Nephron (organoid): Measurements from ENCODE around the gene TAX1BP1.
"Not testable (repeated sequence)": the region's sequence is repeated elsewhere in the genome, so short reads cannot be mapped to it uniquely, and the experiment has no call there.

Experiments
- H3K27ac Mint-ChIP-seq, 3 experiments: 2 replicates each; pipeline ENCODE4 v1.8.0; 2020; ENCODE audit warnings: mixed read lengths in 3 of 3, mild to moderate bottlenecking in 2 of 3, moderate library complexity in 1 of 3
- H3K27me3 Mint-ChIP-seq: 2 replicates; pipeline ENCODE4 v1.8.0; 2021; ENCODE audit warnings: low read depth, mild to moderate bottlenecking, moderate library complexity, mixed read lengths
- H3K36me3 Mint-ChIP-seq: 2 replicates; pipeline ENCODE4 v1.8.0; 2020; ENCODE audit warnings: low read depth, mixed read lengths
- H3K4me1 Mint-ChIP-seq: 2 replicates; pipeline ENCODE4 v1.8.0; 2020; ENCODE audit warnings: mixed read lengths
- H3K4me3 Mint-ChIP-seq, 3 experiments: 2 replicates each; pipeline ENCODE4 v1.8.0; 2020; ENCODE audit warnings: mild to moderate bottlenecking in 3 of 3, mixed read lengths in 3 of 3, moderate library complexity in 2 of 3
- H3K9me3 Mint-ChIP-seq: 2 replicates; pipeline ENCODE4 v1.8.0; 2020; ENCODE audit warnings: mixed read lengths
- CTCF ChIP-seq, 3 experiments: fragments of 200-600 bp; sonication (generic); IDR thresholded peaks; one replicate each; pipeline ENCODE4 v1.5.0; 2021; ENCODE audit warnings: antibody characterized with exemption in 3 of 3; ENCODE audit not compliant: unreplicated experiment in 3 of 3

Gene TAX1BP1

GRCh38 chr7:27850531-27850930 lies 110.6 kb downstream of the TAX1BP1 start:
- peaks cover 3% of the 10 kb centered on the region for H3K27me3 Mint-ChIP-seq
- no peak for TF ChIP-seq CTCF (IDR thresholded peaks at IDR 0.05; ENCODE audit: unreplicated experiment in 3 of 3)
- H3K27ac Mint-ChIP-seq = no peak overlapping the region
- no peaks in the 10 kb centered on the region for H3K4me1 Mint-ChIP-seq
- no peak overlapping the region for H3K4me3 Mint-ChIP-seq
- peaks cover 8% of the 10 kb centered on the region for H3K36me3 Mint-ChIP-seq
- peaks cover 7% of the 10 kb centered on the region for H3K9me3 Mint-ChIP-seq

GRCh38 chr7:27856703-27857485 lies 116.9 kb downstream of the TAX1BP1 start:
- H3K36me3 Mint-ChIP-seq = peaks cover 20% of the 10 kb centered on the region
- not testable (repeated sequence) for H3K27ac Mint-ChIP-seq, H3K4me3 Mint-ChIP-seq, H3K4me1 Mint-ChIP-seq, H3K27me3 Mint-ChIP-seq
- H3K9me3 Mint-ChIP-seq = peaks cover 26% of the 10 kb centered on the region

- H3K27ac Mint-ChIP-seq = no peak overlapping the region
- no peaks in the 10 kb centered on the region for H3K4me1 Mint-ChIP-seq
- H3K27me3 Mint-ChIP-seq = peaks cover 3% of the 10 kb centered on the region
- no peak for TF ChIP-seq CTCF (IDR thresholded peaks at IDR 0.05; ENCODE audit: unreplicated experiment in 3 of 3)
- peaks cover 17% of the 10 kb centered on the region for H3K9me3 Mint-ChIP-seq
- peaks cover 10% of the 10 kb centered on the region for H3K36me3 Mint-ChIP-seq
- H3K4me3 Mint-ChIP-seq = no peak overlapping the region
Observed at GRCh38 chr7:27860800-27861199, 120.8 kb downstream of the TAX1BP1 start.

GRCh38 chr7:27861747-27862146 lies 121.8 kb downstream of the TAX1BP1 start:
- peaks cover 13% of the 10 kb centered on the region for H3K9me3 Mint-ChIP-seq
- peaks cover 3% of the 10 kb centered on the region for H3K27me3 Mint-ChIP-seq
- no peak overlapping the region for H3K4me3 Mint-ChIP-seq
- no peak for TF ChIP-seq CTCF (IDR thresholded peaks at IDR 0.05; ENCODE audit: unreplicated experiment in 3 of 3)
- H3K27ac Mint-ChIP-seq = no peak overlapping the region
- H3K36me3 Mint-ChIP-seq = peaks cover 7% of the 10 kb centered on the region
- H3K4me1 Mint-ChIP-seq = no peaks in the 10 kb centered on the region

GRCh38 chr7:27863880-27864279 lies 123.9 kb downstream of the TAX1BP1 start:
- H3K4me1 Mint-ChIP-seq = no peaks in the 10 kb centered on the region
- no peak overlapping the region for H3K4me3 Mint-ChIP-seq
- TF ChIP-seq CTCF (IDR thresholded peaks at IDR 0.05; ENCODE audit: unreplicated experiment in 3 of 3) = no peak
- no peaks in the 10 kb centered on the region for H3K36me3 Mint-ChIP-seq
- no peak overlapping the region for H3K27ac Mint-ChIP-seq
- peaks cover 3% of the 10 kb centered on the region for H3K27me3 Mint-ChIP-seq
- peaks cover 2% of the 10 kb centered on the region for H3K9me3 Mint-ChIP-seq

GRCh38 chr7:27866256-27866655 lies 126.3 kb downstream of the TAX1BP1 start:
- Mint-ChIP-seq H3K36me3 (no peaks in the 10 kb centered on the region), H3K4me3 (no peak overlapping the region), H3K27me3 (peaks cover 6% of the 10 kb centered on the region), H3K27ac (no peak overlapping the region), H3K9me3 (no peaks in the 10 kb centered on the region), H3K4me1 (no peaks in the 10 kb centered on the region)
- TF ChIP-seq CTCF (IDR thresholded peaks at IDR 0.05; ENCODE audit: unreplicated experiment in 3 of 3) = no peak
